Measurements from ENCODE around the gene ZFAND6. TPM values are rescaled to one million over a fixed set of nuclear protein-coding genes. Genes with fewer than 3 reads are reported as not detected.

Gene ZFAND6
- total RNA-seq, 2 experiments from 2014 or later, result 86.2 to 122 TPM

DNA sequence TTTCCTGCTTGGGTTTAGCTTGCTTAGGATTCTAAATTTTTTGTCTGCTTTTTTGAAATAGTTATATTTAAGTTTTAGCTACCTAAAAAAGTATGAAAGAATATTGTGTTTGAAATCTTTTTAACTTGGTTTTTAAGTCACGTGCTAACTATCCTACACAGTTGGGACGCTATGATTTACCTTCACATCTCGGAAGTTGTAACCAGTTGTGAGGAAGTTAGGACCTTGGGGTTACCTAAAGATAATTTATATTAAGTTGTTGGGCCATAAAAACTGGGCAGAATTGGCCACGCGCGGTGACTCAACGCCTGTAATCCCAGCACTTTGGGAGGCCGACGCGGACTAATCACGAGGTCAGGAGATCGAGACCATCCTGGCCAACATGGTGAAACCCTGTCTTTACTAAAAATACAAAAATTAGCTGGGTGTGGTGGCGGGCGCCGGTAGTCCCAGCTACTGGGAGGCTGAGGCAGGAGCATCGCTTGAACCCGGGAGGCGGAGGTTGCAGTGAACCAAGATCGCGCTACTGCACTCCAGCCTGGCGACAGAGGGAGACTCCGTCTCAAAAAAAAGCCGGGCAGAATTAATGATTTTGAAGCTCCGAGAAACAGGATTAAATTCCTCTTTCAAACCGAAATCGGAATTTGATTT lies 1.0 kb downstream of the ZFAND6 start:
- H4K20me1 ChIP-seq (ENCODE audit: insufficient read depth, low read length), result peaks cover 33% of the 10 kb centered on the region
- H3K36me3 ChIP-seq (ENCODE audit: insufficient read depth, low read length), result 0 out of 2 replicates have a peak, but pooled peaks cover 4% of the 10 kb centered on the region
- H3K27ac ChIP-seq (ENCODE audit: low read depth, low read length, poor library complexity, severe bottlenecking), result peak overlapping the region; percentile 81
- TF ChIP-seq, protein P1, sequence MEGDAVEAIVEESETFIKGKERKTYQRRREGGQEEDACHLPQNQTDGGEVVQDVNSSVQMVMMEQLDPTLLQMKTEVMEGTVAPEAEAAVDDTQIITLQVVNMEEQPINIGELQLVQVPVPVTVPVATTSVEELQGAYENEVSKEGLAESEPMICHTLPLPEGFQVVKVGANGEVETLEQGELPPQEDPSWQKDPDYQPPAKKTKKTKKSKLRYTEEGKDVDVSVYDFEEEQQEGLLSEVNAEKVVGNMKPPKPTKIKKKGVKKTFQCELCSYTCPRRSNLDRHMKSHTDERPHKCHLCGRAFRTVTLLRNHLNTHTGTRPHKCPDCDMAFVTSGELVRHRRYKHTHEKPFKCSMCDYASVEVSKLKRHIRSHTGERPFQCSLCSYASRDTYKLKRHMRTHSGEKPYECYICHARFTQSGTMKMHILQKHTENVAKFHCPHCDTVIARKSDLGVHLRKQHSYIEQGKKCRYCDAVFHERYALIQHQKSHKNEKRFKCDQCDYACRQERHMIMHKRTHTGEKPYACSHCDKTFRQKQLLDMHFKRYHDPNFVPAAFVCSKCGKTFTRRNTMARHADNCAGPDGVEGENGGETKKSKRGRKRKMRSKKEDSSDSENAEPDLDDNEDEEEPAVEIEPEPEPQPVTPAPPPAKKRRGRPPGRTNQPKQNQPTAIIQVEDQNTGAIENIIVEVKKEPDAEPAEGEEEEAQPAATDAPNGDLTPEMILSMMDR (conservative IDR thresholded peaks at IDR 0.05; ENCODE audit: low read length), result peak; percentile 48
- TF ChIP-seq EZH2phosphoT487 (IDR thresholded peaks at IDR 0.05; ENCODE audit: borderline replicate concordance, low read depth, low read length), result no peak
- peak overlapping the region; percentile 79 for H3K4me2 ChIP-seq (ENCODE audit: low read length)
- peaks cover 55% of the 10 kb centered on the region for H3K79me2 ChIP-seq (ENCODE audit: insufficient read depth, low read depth, low read length)
- intact Hi-C loops (cut with micrococcal nuclease; ENCODE audit: unreplicated experiment), result loop anchor here (5.0 kb wide), 1 partner anchor 172 kb away; no protein-coding TSS in a partner anchor
- no peaks in the 10 kb centered on the region for H3K9me2 ChIP-seq (ENCODE audit: insufficient read depth, low read length)
- no peaks in the 10 kb centered on the region for H3K9me3 ChIP-seq (ENCODE audit: low read length)
- peaks cover 54% of the 10 kb centered on the region for H3K4me1 ChIP-seq (ENCODE audit: insufficient read depth, low read length, poor library complexity, severe bottlenecking)
- no TSS peak for BruUV-seq (replicated peaks)
- DNase-seq (ENCODE audit: low spot score), result peak; percentile 41
- ChIA-PET POLR2A (interaction anchor here (0.6 to 4.0 kb wide), 6 partner anchors 11 to 112 kb away, joined by 3 to 30 read pairs (median 4); no protein-coding TSS in a partner anchor), CTCF (ENCODE audit: unreplicated experiment) (interaction anchor here (0.5 to 0.6 kb wide), 2 partner anchors 9 to 112 kb away, joined by 3 to 11 read pairs; no protein-coding TSS in a partner anchor)
- H2AFZ ChIP-seq (ENCODE audit: low read length), result peak overlapping the region; percentile 6; the same call in 1 of the 2 replicates
- H3K4me3 ChIP-seq (ENCODE audit: low read depth, low read length, poor library complexity, severe bottlenecking), result peak overlapping the region; percentile 94

DNA sequence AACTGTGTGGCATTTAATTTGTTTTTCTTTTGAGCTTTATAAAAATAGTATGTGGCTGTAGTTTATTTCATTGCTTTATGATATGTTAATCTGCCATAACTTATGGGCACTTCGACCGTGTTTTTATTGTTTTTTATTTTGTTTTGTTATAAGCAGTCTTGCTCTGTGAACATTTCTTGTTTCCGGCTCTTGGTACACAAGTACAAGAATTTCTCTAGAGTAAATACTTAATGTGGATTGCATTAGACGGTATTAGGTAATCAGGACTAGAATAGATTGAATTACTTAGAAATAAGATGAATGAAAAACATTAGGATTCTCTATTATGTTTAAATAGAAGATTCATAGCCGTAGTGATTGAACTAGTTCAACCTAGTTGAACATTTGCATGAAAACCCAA lies 2.1 kb downstream of the ZFAND6 start:
- intact Hi-C loops (cut with micrococcal nuclease; ENCODE audit: unreplicated experiment), result loop anchor here (5.0 kb wide), 1 partner anchor 171 kb away; no protein-coding TSS in a partner anchor
- ChIA-PET CTCF (ENCODE audit: unreplicated experiment) (no interaction called here), POLR2A (interaction anchor here (0.5 to 4.0 kb wide), 2 partner anchors 10 to 52 kb away, joined by 3 to 30 read pairs; no protein-coding TSS in a partner anchor)
- H3K27ac ChIP-seq (ENCODE audit: low read depth, low read length, poor library complexity, severe bottlenecking), result peak overlapping the region; percentile 81
- BruUV-seq (replicated peaks), result TSS peak; percentile 54
- peak overlapping the region; percentile 79 for H3K4me2 ChIP-seq (ENCODE audit: low read length)
- no peak overlapping the region for H2AFZ ChIP-seq (ENCODE audit: low read length)
- peaks cover 56% of the 10 kb centered on the region for H3K4me1 ChIP-seq (ENCODE audit: insufficient read depth, low read length, poor library complexity, severe bottlenecking)
- no peaks in the 10 kb centered on the region for H3K9me2 ChIP-seq (ENCODE audit: insufficient read depth, low read length)
- H3K9me3 ChIP-seq (ENCODE audit: low read length), result no peaks in the 10 kb centered on the region
- H3K79me2 ChIP-seq (ENCODE audit: insufficient read depth, low read depth, low read length), result peaks cover 66% of the 10 kb centered on the region
- H3K4me3 ChIP-seq (ENCODE audit: low read depth, low read length, poor library complexity, severe bottlenecking), result peak overlapping the region; percentile 94
- DNase-seq (ENCODE audit: low spot score), result no peak
- TF ChIP-seq, protein P1 (conservative IDR thresholded peaks at IDR 0.05; ENCODE audit: low read length), result no peak
- no peak for TF ChIP-seq EZH2phosphoT487 (IDR thresholded peaks at IDR 0.05; ENCODE audit: borderline replicate concordance, low read depth, low read length)
- H4K20me1 ChIP-seq (ENCODE audit: insufficient read depth, low read length), result peaks cover 33% of the 10 kb centered on the region
- 0 out of 2 replicates have a peak, but pooled peaks cover 4% of the 10 kb centered on the region for H3K36me3 ChIP-seq (ENCODE audit: insufficient read depth, low read length)

DNA sequence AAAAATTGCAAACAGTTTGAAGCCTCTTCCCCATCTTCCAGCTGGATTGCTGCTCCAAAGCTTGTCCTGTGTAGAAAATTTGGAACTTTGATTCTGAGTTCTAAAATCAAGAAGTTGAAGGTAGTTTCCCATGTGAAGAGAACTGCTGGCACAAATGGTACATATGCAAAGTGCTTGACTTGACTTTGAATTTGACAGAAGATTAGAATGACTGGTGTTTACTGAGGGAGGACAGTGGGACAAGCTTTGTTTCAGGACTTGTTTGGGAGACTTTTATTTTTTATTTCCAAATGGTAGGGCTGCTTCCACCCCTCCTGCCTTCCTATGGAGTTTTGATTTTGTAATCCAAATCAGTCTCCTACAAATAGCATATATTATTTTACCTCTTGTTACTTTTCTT lies 7.4 kb downstream of the ZFAND6 start:
- no peak for DNase-seq (ENCODE audit: low spot score)
- Histone ChIP-seq H3K79me2 (ENCODE audit: insufficient read depth, low read depth, low read length) (peaks cover 100% of the 10 kb centered on the region), H3K4me2 (ENCODE audit: low read length) (no peak overlapping the region), H3K4me1 (ENCODE audit: insufficient read depth, low read length, poor library complexity, severe bottlenecking) (peaks cover 79% of the 10 kb centered on the region), H3K9me3 (ENCODE audit: low read length) (no peaks in the 10 kb centered on the region), H4K20me1 (ENCODE audit: insufficient read depth, low read length) (peaks cover 35% of the 10 kb centered on the region), H3K4me3 (ENCODE audit: low read depth, low read length, poor library complexity, severe bottlenecking) (no peak overlapping the region), H3K9me2 (ENCODE audit: insufficient read depth, low read length) (no peaks in the 10 kb centered on the region), H2AFZ (ENCODE audit: low read length) (no peak overlapping the region), H3K36me3 (ENCODE audit: insufficient read depth, low read length) (0 out of 2 replicates have a peak, but pooled peaks cover 4% of the 10 kb centered on the region), H3K27ac (ENCODE audit: low read depth, low read length, poor library complexity, severe bottlenecking) (no peak overlapping the region)
- intact Hi-C loops (cut with micrococcal nuclease; ENCODE audit: unreplicated experiment), result no loop called here
- TF ChIP-seq EZH2phosphoT487 (IDR thresholded peaks at IDR 0.05; ENCODE audit: borderline replicate concordance, low read depth, low read length), result no peak
- TF ChIP-seq, protein P1 (conservative IDR thresholded peaks at IDR 0.05; ENCODE audit: low read length), result no peak
- ChIA-PET CTCF (ENCODE audit: unreplicated experiment) (no interaction called here), POLR2A (interaction anchor here (0.6 to 0.7 kb wide), 2 partner anchors 35 to 80 kb away, joined by 4 read pairs; no protein-coding TSS in a partner anchor)
- BruUV-seq (replicated peaks), result no TSS peak

Measured in OCI-LY7 (cell line).